ENCODE data around the gene AMOTL1. TPM values are rescaled to one million over a fixed set of nuclear protein-coding genes. Genes with fewer than 3 reads are reported as not detected.

The AMOTL1 gene
- total RNA-seq, 4 donors from 2014 or later: 32.0 to 67.6 (median 56.8) TPM

- no peak for ATAC-seq (ENCODE audit: low FRiP score)
- no peak for TF ChIP-seq CTCF (IDR thresholded peaks at IDR 0.05)
- DNase-seq (ENCODE audit: low spot score): no peak
These were observed 1.7 kb downstream of the AMOTL1 start for GRCh38 chr11:94769880-94770279.

- DNase-seq (ENCODE audit: low spot score) (no peak), ATAC-seq (ENCODE audit: low FRiP score) (no peak)
- TF ChIP-seq CTCF (IDR thresholded peaks at IDR 0.05): no peak
These were observed 2.5 kb downstream of the AMOTL1 start for GRCh38 chr11:94770563-94771120.

- TF ChIP-seq CTCF (IDR thresholded peaks at IDR 0.05): no peak
- no peak for DNase-seq (ENCODE audit: low spot score)
- no peak for ATAC-seq (ENCODE audit: low FRiP score)
These were observed 3.2 kb downstream of the AMOTL1 start for GRCh38 chr11:94771390-94771789.

GRCh38 chr11:94771951-94772350, 3.8 kb downstream of the AMOTL1 start:
- DNase-seq (ENCODE audit: low spot score): no peak
- ATAC-seq (ENCODE audit: low FRiP score): no peak
- no peak for TF ChIP-seq CTCF (IDR thresholded peaks at IDR 0.05)

GRCh38 chr11:94773842-94774241, 5.7 kb downstream of the AMOTL1 start:
- ATAC-seq (ENCODE audit: low FRiP score): no peak
- TF ChIP-seq CTCF (IDR thresholded peaks at IDR 0.05): no peak
- no peak for DNase-seq (ENCODE audit: low spot score)

- no peak for DNase-seq (ENCODE audit: low spot score)
- no peak for ATAC-seq (ENCODE audit: low FRiP score)
- no peak for TF ChIP-seq CTCF (IDR thresholded peaks at IDR 0.05)
These were observed 6.2 kb downstream of the AMOTL1 start for GRCh38 chr11:94774345-94774744.

- DNase-seq (ENCODE audit: low spot score): no peak
- no peak for TF ChIP-seq CTCF (IDR thresholded peaks at IDR 0.05)
- ATAC-seq (ENCODE audit: low FRiP score): no peak
These were observed 7.6 kb downstream of the AMOTL1 start for GRCh38 chr11:94775567-94776327.
